Fibroblast of gingiva (primary cell): ENCODE data around the gene CFAP61.
"Not testable (repeated sequence)": the region's sequence is repeated elsewhere in the genome, so short reads cannot be mapped to it uniquely, and the experiment has no call there.

Experiments used
- DNase-seq: peaks from one replicate; pipeline ENCODE4 v3.0.0-alpha.2; 2011; ENCODE audit warnings: low read depth

The CFAP61 gene

GRCh38 chr20:20321917-20322316 is 269.6 kb downstream of the CFAP61 start:
- no peak for DNase-seq

- DNase-seq: no peak
Measured at GRCh38 chr20:20322912-20323311, 270.6 kb downstream of the CFAP61 start.

GRCh38 chr20:20327746-20328145 is 275.4 kb downstream of the CFAP61 start:
- DNase-seq: no peak

GRCh38 chr20:20329564-20329963 is 277.2 kb downstream of the CFAP61 start:
- no peak for DNase-seq

GRCh38 chr20:20331156-20331555 is 278.8 kb downstream of the CFAP61 start:
- DNase-seq: no peak

- no peak for DNase-seq
Measured at GRCh38 chr20:20331817-20332216, 279.5 kb downstream of the CFAP61 start.

GRCh38 chr20:20333866-20334265 is 281.5 kb downstream of the CFAP61 start:
- no peak for DNase-seq

GRCh38 chr20:20334489-20334888 is 282.2 kb downstream of the CFAP61 start:
- DNase-seq: no peak

- DNase-seq: no peak
Measured at GRCh38 chr20:20338133-20338730, 285.9 kb downstream of the CFAP61 start.

- no peak for DNase-seq
Measured at GRCh38 chr20:20340443-20340842, 288.1 kb downstream of the CFAP61 start.

- no peak for DNase-seq
Measured at GRCh38 chr20:20341371-20341770, 289.0 kb downstream of the CFAP61 start.

- DNase-seq: no peak
Measured at GRCh38 chr20:20342066-20342465, 289.7 kb downstream of the CFAP61 start.

- DNase-seq: no peak
Measured at GRCh38 chr20:20343932-20344331, 291.6 kb downstream of the CFAP61 start.

GRCh38 chr20:20344476-20344875 is 292.1 kb downstream of the CFAP61 start:
- DNase-seq: no peak

- DNase-seq: no peak
Measured at GRCh38 chr20:20353576-20353975, 301.2 kb downstream of the CFAP61 start.

GRCh38 chr20:20355503-20355902 is 303.2 kb downstream of the CFAP61 start:
- DNase-seq: not testable (repeated sequence)

GRCh38 chr20:20358801-20359200 is 306.5 kb downstream of the CFAP61 start:
- no peak for DNase-seq

- no peak for DNase-seq
Measured at GRCh38 chr20:20359628-20360027, 307.3 kb downstream of the CFAP61 start.

GRCh38 chr20:20360464-20360863 is 308.1 kb downstream of the CFAP61 start:
- peak; percentile 60 for DNase-seq

- DNase-seq: no peak
Measured at GRCh38 chr20:20362774-20363433, 310.6 kb downstream of the CFAP61 start.

- no peak for DNase-seq
Measured at GRCh38 chr20:20363434-20363798, 311.1 kb downstream of the CFAP61 start.

- DNase-seq: no peak
Measured at GRCh38 chr20:20363799-20364592, 311.7 kb downstream of the CFAP61 start.
